ENCODE data around the gene SMPD3.

The SMPD3 gene

DNA sequence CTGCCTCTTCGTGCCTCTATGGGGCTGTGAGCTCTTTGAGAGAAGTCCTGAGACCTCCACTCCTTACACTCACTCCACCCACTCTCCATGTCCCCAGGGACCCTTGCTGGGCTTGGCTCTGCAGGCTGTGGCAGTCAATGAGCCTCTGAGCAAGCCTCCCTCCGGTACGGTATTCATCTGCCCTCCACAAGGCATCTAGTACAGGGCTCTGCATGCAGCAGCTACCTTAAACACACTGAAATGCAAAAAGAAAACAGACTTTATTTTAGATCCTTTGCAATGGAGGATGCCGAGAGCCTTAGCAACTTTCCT is 38.9 kb upstream of the SMPD3 start:
- no peaks in the 10 kb centered on the region for H3K27me3 ChIP-seq (ENCODE audit: control insufficient read depth, insufficient read depth, low read length)
- H3K9ac ChIP-seq (ENCODE audit: low read depth, low read length), result no peak overlapping the region
- H3K9me3 ChIP-seq (ENCODE audit: control insufficient read depth, insufficient read depth, low read length), result no peaks in the 10 kb centered on the region
- no peak overlapping the region for H3K4me3 ChIP-seq (ENCODE audit: low read depth, low read length)
- H3K4me1 ChIP-seq (ENCODE audit: control insufficient read depth, insufficient read depth, low read length), result peaks cover 12% of the 10 kb centered on the region
- no peaks in the 10 kb centered on the region for H3K36me3 ChIP-seq (ENCODE audit: control insufficient read depth, insufficient read depth, low read length)

DNA sequence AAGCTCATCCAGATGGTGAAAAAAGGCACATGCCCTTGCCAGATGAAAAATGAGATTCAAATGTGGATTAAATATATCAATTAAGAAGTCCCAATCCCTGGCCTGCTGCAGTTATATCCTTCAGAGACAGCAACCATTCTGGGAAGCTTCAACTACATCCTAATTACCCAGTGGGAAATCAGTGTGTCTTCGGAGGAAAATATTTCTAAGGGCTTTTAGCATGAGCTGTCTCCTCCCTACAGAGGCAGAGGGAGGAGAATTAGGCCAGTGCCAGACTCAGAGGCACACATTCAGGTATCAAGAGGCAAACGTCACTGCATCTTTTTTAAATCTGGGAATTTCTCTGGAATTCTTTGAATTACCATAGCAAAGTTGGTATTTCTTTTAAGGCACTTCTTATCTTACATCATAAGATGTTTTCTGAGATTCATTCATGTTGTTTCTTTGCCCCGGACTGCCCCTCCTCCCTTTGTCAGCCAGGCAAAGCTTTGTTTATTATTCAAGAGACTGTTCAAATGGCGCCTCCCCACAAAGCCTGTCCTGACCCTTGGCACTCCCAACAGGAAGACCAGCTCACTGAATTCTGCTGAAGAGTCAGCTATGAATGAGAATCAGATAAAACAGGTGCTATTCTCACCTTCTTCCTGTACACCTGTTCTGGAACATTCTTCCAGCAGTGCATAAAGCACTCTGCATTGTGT is 38.3 kb upstream of the SMPD3 start:
- Histone ChIP-seq H3K9me3 (ENCODE audit: control insufficient read depth, insufficient read depth, low read length) (no peaks in the 10 kb centered on the region), H3K27me3 (ENCODE audit: control insufficient read depth, insufficient read depth, low read length) (no peaks in the 10 kb centered on the region), H3K4me3 (ENCODE audit: low read depth, low read length) (no peak overlapping the region), H3K36me3 (ENCODE audit: control insufficient read depth, insufficient read depth, low read length) (no peaks in the 10 kb centered on the region), H3K4me1 (ENCODE audit: control insufficient read depth, insufficient read depth, low read length) (peaks cover 12% of the 10 kb centered on the region), H3K9ac (ENCODE audit: low read depth, low read length) (no peak overlapping the region)

- H3K4me3 ChIP-seq (ENCODE audit: low read depth, low read length), result no peak overlapping the region
- no peaks in the 10 kb centered on the region for H3K9me3 ChIP-seq (ENCODE audit: control insufficient read depth, insufficient read depth, low read length)
- H3K9ac ChIP-seq (ENCODE audit: low read depth, low read length), result no peak overlapping the region
- H3K27me3 ChIP-seq (ENCODE audit: control insufficient read depth, insufficient read depth, low read length), result no peaks in the 10 kb centered on the region
- no peaks in the 10 kb centered on the region for H3K36me3 ChIP-seq (ENCODE audit: control insufficient read depth, insufficient read depth, low read length)
- H3K4me1 ChIP-seq (ENCODE audit: control insufficient read depth, insufficient read depth, low read length), result peaks cover 3% of the 10 kb centered on the region
Measured at GRCh38 chr16:68481636-68482035, 33.3 kb upstream of the SMPD3 start.

DNA sequence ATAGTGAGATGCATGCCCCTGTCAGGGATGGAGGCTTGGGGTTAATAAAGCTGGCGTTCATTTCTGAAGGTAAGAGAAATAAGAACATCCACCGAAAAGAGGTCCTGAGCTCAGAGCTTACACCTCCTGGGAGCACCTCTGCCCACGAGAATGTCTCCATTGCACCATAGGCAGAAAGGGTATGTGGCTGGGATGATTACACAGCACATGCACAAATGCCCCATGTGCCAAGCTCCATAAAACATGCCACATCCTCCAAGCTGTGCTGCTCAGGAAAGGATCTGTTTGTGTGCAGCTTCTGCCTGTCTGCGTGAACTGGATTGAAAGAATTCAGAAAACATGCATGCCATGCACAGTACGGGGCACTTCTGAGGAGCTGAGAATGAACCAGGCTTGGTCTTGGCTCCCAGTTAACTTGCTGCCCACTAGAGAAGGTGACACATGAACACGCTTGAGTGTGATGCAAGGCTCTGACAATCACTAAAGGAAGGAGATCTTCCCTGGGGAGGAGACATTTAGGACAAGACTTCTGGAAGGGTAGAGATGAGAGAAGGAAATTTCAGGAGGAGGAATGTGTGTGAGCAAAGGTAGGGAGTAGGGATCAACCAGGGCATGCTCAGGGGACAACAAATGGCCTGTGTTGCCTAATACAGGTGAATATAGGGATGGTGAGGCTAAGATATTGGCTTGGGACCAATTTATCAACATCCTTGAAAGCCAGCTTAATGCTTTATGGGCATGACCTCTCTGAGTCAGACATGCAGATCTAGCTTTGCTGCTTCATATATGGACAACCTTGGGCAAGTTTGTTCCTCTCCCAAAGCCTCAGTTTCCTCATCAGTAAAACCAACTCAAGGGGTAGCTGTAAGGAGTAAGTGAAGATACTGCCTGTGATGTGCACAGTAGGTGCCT is 32.0 kb upstream of the SMPD3 start:
- Histone ChIP-seq H3K4me3 (ENCODE audit: low read depth, low read length) (no peak overlapping the region), H3K27me3 (ENCODE audit: control insufficient read depth, insufficient read depth, low read length) (no peaks in the 10 kb centered on the region), H3K36me3 (ENCODE audit: control insufficient read depth, insufficient read depth, low read length) (no peaks in the 10 kb centered on the region)

DNA sequence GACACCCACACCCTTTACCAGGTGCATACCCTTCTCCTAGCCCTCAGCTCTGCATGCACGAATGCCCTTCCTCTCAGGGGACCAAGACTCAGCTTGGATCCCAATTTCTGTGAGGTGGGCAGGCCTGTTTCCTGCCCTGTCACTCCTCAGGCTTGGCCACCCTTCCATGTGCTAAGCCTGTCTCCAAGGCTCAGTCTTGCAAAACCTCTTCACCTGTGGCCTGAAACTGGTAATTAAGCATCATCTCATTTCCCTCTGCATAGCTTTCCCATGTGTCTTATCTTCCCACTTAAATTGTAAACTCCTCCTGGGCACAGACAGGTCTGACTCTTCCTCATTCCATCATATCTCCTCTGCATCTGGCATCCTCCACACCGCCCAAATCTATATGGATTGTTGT is 31.0 kb upstream of the SMPD3 start:
- no peak overlapping the region for H3K9ac ChIP-seq (ENCODE audit: low read depth, low read length)
- no peak overlapping the region for H3K4me3 ChIP-seq (ENCODE audit: low read depth, low read length)
- H3K27me3 ChIP-seq (ENCODE audit: control insufficient read depth, insufficient read depth, low read length), result no peaks in the 10 kb centered on the region
- H3K36me3 ChIP-seq (ENCODE audit: control insufficient read depth, insufficient read depth, low read length), result no peaks in the 10 kb centered on the region
- H3K9me3 ChIP-seq (ENCODE audit: control insufficient read depth, insufficient read depth, low read length), result no peaks in the 10 kb centered on the region
- peaks cover 3% of the 10 kb centered on the region for H3K4me1 ChIP-seq (ENCODE audit: control insufficient read depth, insufficient read depth, low read length)

More for the DNA sequence above, 32.0 kb upstream of the SMPD3 start:
- H3K9ac ChIP-seq (ENCODE audit: low read depth, low read length), result no peak overlapping the region
- H3K9me3 ChIP-seq (ENCODE audit: control insufficient read depth, insufficient read depth, low read length), result no peaks in the 10 kb centered on the region
- H3K4me1 ChIP-seq (ENCODE audit: control insufficient read depth, insufficient read depth, low read length), result peaks cover 3% of the 10 kb centered on the region

- no peak overlapping the region for H3K4me3 ChIP-seq (ENCODE audit: low read depth, low read length)
- peaks cover 3% of the 10 kb centered on the region for H3K4me1 ChIP-seq (ENCODE audit: control insufficient read depth, insufficient read depth, low read length)
- no peak overlapping the region for H3K9ac ChIP-seq (ENCODE audit: low read depth, low read length)
- H3K27me3 ChIP-seq (ENCODE audit: control insufficient read depth, insufficient read depth, low read length), result no peaks in the 10 kb centered on the region
- H3K9me3 ChIP-seq (ENCODE audit: control insufficient read depth, insufficient read depth, low read length), result no peaks in the 10 kb centered on the region
- no peaks in the 10 kb centered on the region for H3K36me3 ChIP-seq (ENCODE audit: control insufficient read depth, insufficient read depth, low read length)
Measured at GRCh38 chr16:68478526-68479250, 30.4 kb upstream of the SMPD3 start.

GRCh38 chr16:68475071-68475470 is 26.8 kb upstream of the SMPD3 start:
- Histone ChIP-seq H3K9me3 (ENCODE audit: control insufficient read depth, insufficient read depth, low read length) (no peaks in the 10 kb centered on the region), H3K4me1 (ENCODE audit: control insufficient read depth, insufficient read depth, low read length) (peaks cover 3% of the 10 kb centered on the region), H3K36me3 (ENCODE audit: control insufficient read depth, insufficient read depth, low read length) (no peaks in the 10 kb centered on the region), H3K9ac (ENCODE audit: low read depth, low read length) (no peak overlapping the region), H3K27me3 (ENCODE audit: control insufficient read depth, insufficient read depth, low read length) (no peaks in the 10 kb centered on the region), H3K4me3 (ENCODE audit: low read depth, low read length) (no peak overlapping the region)

DNA sequence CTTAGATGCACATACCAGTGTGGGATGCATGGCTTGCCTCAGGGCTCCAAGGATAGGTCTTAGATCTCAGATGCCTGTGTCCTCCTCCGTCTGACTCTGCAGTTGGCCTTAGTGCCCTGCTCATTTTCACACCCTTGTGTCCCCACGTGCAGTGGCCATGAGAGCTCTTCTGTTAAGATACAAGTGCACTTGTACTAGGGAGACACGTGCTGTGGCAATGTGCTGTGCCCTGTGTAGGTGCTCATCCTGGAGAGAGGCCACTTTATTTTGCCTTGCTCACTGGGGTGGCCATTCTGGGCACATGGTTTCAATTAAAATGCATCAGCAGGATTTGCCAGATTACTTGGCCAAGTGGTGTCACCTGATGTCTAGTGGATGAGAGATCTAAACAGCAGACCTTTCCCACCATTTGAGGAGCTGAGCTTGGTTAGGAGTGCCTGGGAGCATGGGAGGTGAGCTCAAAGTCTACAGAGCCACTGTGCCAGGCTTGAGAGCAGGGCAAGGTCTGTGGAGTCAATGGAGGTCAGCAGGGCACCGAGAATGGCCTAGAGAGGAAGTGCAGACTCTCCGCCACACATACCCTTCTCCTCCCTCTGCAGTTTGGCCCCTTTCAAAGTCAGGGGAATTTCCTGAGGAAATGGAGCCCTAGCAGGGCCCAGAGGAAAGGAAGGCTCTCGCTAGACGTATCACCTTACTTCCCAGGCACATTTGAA is 25.2 kb upstream of the SMPD3 start:
- no peaks in the 10 kb centered on the region for H3K27me3 ChIP-seq (ENCODE audit: control insufficient read depth, insufficient read depth, low read length)
- no peaks in the 10 kb centered on the region for H3K36me3 ChIP-seq (ENCODE audit: control insufficient read depth, insufficient read depth, low read length)
- no peaks in the 10 kb centered on the region for H3K9me3 ChIP-seq (ENCODE audit: control insufficient read depth, insufficient read depth, low read length)
- no peak overlapping the region for H3K4me3 ChIP-seq (ENCODE audit: low read depth, low read length)
- no peak overlapping the region for H3K9ac ChIP-seq (ENCODE audit: low read depth, low read length)
- H3K4me1 ChIP-seq (ENCODE audit: control insufficient read depth, insufficient read depth, low read length), result no peaks in the 10 kb centered on the region

DNA sequence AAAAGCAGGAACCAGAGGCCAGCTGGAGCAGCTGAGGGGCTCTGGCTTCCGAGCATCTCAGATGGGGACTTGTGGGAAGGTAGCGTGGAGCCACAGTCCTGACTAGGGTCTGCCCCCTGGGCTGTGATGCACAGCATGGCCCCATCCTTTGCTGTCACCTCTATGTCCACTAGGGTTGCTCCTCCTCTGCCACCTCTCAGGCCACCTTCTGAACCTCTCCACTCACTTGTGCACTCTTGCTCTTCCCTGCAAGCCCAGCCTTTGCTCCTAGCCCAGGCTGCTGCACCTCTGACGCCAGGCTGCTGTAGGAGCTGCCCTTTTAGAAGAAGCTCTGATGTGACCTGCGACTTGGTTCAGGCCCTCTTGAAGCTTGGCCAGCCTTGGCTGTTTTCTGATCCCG is 24.3 kb upstream of the SMPD3 start:
- Histone ChIP-seq H3K27me3 (ENCODE audit: control insufficient read depth, insufficient read depth, low read length) (no peaks in the 10 kb centered on the region), H3K4me1 (ENCODE audit: control insufficient read depth, insufficient read depth, low read length) (no peaks in the 10 kb centered on the region), H3K4me3 (ENCODE audit: low read depth, low read length) (no peak overlapping the region), H3K9ac (ENCODE audit: low read depth, low read length) (no peak overlapping the region), H3K36me3 (ENCODE audit: control insufficient read depth, insufficient read depth, low read length) (no peaks in the 10 kb centered on the region), H3K9me3 (ENCODE audit: control insufficient read depth, insufficient read depth, low read length) (no peaks in the 10 kb centered on the region)

DNA sequence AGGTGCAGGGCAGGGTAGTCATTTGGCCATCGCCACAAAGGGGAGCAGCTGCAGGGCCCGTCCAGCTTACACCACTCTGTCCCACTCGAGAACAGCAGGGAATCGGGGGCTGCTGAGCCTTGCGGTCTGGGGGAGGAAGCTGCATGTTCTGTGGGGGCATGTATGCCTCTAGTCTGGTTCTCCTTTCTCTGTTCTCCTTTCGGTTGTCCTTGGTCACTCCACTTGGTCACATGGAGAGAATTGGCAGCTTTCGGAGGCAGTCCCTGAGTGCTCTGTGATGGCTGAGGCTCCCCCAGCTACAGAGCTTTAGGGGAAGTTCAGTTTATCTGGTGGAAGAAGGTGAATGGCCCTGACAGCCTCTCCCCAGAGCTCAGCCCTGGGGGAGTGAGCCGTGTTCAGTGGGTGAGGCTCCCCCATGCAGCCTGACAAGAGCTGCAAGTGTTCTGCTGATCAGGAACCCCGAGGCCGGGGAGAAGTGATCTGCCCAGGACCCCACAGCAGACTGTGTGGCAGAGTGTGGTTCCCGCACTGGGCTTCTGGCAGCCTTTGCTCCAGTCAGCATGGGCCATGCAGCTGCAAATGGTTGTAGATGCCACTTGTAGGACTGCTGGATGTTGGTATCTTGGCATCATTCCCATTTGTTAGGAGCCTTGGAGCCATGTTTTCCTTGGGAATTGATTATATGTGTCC is 22.3 kb upstream of the SMPD3 start:
- H3K9ac ChIP-seq (ENCODE audit: low read depth, low read length), result no peak overlapping the region
- no peaks in the 10 kb centered on the region for H3K36me3 ChIP-seq (ENCODE audit: control insufficient read depth, insufficient read depth, low read length)

More for the DNA sequence above, 22.3 kb upstream of the SMPD3 start:
- no peaks in the 10 kb centered on the region for H3K27me3 ChIP-seq (ENCODE audit: control insufficient read depth, insufficient read depth, low read length)
- H3K4me3 ChIP-seq (ENCODE audit: low read depth, low read length), result no peak overlapping the region
- H3K9me3 ChIP-seq (ENCODE audit: control insufficient read depth, insufficient read depth, low read length), result no peaks in the 10 kb centered on the region
- no peaks in the 10 kb centered on the region for H3K4me1 ChIP-seq (ENCODE audit: control insufficient read depth, insufficient read depth, low read length)
